C4-2B (cell line): ENCODE data around the gene RBM22.

Experiments
- CTCF ChIP-seq: fragments of 450-650 bp; conservative IDR thresholded peaks from 2 replicates; pipeline ENCODE4 v1.5.1; 2017; ENCODE audit warnings: mild to moderate bottlenecking
- ZFX ChIP-seq: fragments of 450-650 bp; IDR thresholded peaks from 2 replicates; pipeline ENCODE4 v1.6.1; 2017

- TF ChIP-seq ZFX (no peak), CTCF (no peak)
These were observed 29.2 kb downstream of the RBM22 start for GRCh38 chr5:150671509-150672236.
